Lung microvascular endothelial cell (primary cell): ENCODE data around the gene SMIM36. TPM values are rescaled to one million over a fixed set of nuclear protein-coding genes. Genes with fewer than 3 reads are reported as not detected.
A peak's percentile ranks its signal among the peaks of the same experiment; 100 is the strongest.
"Not testable (repeated sequence)": the region's sequence is repeated elsewhere in the genome, so short reads cannot be mapped to it uniquely, and the experiment has no call there.

Source experiments
- DNase-seq, 2 donors: peaks; one replicate each; pipeline versions ENCODE4 v3.0.0 to v3.0.0-alpha.2; 2010; ENCODE audit warnings: low read depth in 2 of 2
- total RNA-seq: library from RNA; depleted of rRNA; stranded (reverse); fragments of >200 nt; gene quantifications from 2 replicates; pipeline ENCODE4 v1.2.1, GENCODE V29; 2014

Gene SMIM36
- total RNA-seq, 1 donor from 2014 or later: not detected

DNA sequence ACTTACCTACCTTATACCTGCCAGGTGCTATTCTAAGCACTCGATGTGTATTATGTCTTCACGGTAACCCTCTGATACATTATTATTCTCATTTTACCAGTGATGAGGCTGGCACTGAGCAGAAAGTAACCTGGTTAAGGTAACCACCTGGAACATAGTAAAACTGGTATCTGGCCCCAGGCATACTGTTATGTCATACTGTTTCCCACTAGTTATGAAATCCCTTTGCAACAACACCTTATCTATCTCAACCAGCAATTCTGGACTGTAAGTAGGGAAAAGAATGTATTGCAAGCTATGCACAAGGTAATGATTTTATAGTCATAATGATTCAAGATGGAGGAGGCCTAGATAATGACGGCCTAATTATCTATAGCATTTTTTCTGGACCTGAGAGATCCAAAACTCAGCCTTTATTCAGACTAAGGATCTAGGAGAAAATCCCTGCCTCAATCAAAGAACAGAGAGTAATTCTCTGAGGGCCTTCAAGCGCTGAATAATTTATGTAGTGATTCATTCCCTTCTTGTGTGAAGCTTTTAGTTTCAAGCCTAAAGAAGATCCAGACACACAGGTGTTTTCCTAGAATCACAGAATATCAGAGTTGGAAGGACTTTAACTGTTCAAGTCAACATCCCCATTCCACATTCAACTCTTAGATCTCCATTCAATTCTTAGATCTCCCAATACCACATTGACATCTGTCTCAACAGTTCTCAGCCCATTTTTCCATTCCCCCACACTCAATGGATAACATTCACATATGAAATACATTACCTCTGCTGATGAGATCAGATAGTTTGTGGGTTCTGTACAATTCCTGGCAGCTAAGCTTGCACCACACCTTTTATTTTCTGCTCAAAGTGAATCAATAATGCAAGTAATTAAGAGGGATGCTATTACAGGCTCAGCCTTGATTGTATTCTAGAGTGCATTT is 74.8 kb downstream of the SMIM36 start:
- DNase-seq: no peak

DNA sequence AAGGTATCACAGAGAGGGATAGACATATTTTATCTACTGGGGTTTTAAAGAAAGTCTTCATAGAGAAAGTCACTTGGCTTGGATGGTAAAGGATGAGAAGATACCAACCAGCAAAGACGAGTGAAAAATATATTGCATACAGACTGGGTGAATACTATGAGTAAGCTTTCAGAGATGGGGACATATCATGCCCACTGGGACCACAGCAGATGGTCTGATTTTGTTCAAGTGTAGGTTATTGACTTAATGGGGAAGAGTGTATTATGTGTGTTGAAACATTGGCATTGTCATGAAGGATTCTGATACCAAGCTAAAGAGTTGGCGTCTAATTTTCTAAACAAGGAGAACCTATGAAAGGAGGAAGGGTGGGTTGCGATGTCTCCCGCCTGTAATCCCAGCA is 75.8 kb downstream of the SMIM36 start:
- no peak for DNase-seq

GRCh38 chr17:55434721-55435120 is 76.5 kb downstream of the SMIM36 start:
- no peak for DNase-seq

DNA sequence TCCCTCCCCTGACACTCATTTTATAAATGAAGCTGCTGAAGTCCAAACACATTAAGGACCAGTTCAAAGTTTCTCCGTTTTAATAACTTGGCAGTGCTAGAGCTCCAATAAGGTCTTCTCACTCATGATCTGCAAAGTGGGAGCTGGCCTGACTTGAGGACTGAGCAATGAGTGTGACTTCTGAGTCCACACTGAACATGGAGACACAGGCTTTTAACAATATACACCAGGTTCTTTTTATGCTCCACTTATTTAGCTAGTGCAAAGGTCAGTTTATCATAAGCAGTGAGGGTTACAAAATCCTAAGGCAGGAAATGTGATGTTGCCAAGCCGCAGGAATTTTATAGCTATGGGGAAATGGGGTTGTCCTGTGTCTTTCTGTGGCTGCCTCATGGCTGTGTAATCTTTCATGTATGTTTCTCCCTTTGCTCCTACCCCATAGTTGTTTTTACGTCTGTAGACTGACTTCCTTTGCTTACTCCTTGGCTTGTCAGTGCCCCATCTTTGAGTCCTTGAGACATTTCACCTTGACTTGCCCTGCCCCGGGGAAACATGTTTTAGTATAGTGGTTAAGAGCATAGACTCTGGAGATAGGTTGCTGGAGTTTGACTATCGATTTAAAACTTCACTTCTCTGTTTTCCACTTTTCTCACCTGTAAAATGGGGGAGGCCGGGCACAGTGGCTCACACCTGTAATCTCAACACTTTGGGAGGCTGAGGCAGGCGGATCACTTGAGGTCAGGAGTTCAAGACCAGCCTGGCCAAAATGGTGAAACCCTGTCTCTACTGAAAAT is 77.4 kb downstream of the SMIM36 start:
- peak; percentile 70 to 80 for DNase-seq

GRCh38 chr17:55433029-55433628 is 78.1 kb downstream of the SMIM36 start:
- peak in 1 of 2 donors; percentile 16 for DNase-seq

DNA sequence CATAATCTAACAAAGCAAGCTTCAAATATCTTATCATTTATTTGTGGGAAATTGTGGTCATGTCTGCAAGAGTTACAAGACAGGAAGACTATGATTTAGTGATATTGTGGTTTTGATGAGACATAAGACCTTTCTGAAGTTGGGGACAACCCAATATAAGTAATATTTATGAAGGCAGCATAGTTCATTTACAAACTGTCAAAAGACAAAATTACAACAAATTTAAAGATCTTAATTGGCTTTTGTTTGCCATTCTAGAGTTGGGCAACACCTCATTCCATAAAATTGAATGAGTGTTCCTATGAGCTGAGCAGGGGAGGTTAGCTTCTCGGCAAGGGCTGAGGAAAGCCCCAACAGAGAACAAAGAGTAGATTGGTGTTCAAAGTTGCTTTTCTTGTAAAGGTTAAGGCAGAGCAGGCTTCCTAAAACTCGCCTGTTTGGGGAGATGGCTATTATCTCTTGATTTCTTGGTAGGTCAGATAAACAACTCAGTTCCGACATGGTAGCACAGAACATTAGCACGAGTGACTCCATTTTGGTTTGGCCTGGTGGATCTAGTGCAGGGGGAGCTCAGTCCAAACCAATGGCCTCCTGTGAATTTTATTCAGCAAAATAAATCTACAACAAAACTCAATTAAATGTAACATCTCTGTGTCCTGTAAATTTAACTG is 78.8 kb downstream of the SMIM36 start:
- DNase-seq: no peak

DNA sequence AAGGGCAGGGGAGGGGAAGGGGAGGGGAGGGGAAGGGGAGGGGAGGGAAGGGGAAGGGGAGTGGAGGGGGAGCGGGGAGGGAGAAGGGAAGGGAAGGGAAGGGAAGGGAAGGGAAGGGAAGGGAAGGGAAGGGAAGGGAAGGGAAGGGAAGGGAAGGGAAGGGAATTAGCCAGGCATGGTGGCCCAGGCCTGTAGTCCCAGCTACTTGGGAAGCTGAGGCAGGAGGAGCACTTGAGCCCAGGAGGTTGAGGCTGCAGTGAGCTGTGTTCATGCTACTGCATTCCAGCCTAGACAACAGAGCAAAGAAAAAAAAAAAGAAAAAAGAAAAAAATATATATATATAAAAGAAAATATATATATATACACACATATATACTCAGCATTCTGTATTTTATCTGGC is 79.3 kb downstream of the SMIM36 start:
- not testable (repeated sequence) for DNase-seq

DNA sequence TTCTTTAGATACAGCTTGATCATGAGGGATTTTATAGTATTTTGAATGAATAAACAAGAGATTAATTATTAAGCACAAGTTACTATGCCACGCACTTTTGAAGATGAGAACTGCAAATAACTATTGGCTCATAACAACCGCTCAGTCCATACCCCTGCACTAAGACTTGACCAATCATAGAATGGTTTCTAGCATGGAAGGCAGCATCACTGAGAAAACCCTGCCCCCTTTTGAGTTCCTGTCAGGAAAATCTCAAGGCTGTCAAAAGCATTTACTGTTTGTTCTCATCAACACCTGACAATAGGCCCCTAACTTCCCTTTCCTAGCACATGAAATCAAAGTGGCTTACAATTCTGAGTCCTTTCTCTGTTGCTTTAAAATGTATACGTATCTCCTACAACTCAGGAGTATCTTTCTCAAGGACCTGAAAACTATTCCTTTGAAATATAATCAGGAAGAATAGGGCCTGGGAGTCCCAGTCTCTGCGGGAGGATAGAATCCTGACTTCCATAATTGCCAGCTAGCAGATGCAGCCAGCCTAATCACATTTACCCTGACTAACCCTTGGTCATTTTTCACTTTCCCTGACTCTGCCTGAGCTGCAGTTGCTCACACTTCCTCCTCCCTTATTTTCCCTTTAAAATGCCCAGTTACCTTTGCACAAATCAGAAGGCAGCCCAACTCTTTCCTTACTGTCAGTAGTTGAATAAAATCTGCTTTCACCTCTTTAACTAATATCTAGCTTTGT is 80.5 kb downstream of the SMIM36 start:
- DNase-seq: peak in 1 of 2 donors; percentile 14

DNA sequence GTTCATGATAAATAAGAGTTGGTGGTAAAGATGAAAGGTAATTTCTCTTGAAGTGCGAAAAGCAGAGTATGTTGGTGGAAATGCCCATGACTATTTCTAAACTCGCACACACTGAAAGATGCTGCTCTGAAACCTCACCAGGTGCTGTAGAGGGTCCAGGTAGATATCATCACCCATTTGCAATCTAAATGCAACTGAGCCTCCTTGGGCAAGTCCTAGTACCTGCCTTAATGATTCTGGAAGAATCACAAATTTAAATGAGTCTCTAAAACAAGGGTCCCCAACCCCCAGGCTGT is 83.7 kb downstream of the SMIM36 start:
- DNase-seq: no peak

GRCh38 chr17:55426851-55427586 is 84.2 kb downstream of the SMIM36 start:
- DNase-seq: no peak

GRCh38 chr17:55424893-55425540 is 86.2 kb downstream of the SMIM36 start:
- no peak for DNase-seq

GRCh38 chr17:55423535-55423934 is 87.7 kb downstream of the SMIM36 start:
- DNase-seq: no peak

DNA sequence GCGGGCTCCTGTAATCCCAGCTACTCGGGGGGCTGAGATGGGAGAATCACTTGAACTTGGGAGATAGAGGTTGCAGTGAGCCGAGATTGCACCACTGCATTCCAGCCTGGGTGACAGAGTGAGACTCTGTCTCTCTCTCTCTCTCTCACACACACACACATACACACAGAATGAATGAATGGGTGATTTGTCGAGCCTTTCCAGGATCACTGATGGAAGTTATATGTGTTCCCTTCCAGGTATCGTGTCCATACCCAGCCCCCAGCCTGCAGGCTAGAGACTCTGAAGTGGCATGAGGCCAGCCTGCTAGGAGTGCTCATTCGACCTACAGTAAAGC is 88.5 kb downstream of the SMIM36 start:
- DNase-seq: not testable (repeated sequence)

DNA sequence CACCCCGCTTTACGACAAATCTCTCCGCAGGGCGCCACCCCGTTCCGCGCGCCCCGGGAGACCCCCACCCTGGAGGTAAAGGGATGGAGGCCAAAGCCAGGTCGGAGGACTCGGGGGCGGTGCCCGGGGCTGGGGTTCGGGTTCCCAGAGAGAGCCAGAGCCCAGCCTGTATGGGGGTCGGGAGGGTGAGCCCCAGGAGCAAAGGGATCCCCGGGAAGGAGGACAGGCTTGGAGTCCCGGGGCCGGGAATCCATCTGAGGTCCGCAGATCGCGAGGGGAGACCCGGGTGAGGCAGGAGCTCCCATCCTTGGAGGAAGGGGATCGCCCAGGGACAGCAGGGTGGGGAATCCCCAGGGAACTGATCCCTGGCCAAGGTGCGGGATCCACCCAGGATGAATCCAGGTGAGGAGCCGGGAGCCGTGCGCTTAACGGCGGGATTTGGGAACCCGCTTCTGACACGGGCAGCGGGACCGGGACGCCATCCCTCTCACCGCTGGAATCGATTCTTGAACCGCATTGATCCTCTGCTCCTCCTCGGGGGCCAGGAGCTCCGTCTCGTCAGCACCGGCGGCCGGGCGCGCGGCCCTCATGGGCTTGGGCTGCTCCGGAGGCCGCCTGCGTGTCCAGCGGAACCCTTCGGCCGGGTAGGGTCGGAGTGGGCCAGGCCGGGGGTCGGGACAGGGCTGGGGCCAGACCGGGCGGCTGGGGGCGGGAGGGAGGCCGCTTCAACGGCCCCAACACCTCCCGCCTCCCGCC is 89.9 kb downstream of the SMIM36 start, which contains the start of gene MMD:
Gene MMD, minus strand, starts transcription at position 657 of the 756 bp plus-strand sequence. Its CDS starts 140 bp downstream, at position 517.
- no peak for DNase-seq

DNA sequence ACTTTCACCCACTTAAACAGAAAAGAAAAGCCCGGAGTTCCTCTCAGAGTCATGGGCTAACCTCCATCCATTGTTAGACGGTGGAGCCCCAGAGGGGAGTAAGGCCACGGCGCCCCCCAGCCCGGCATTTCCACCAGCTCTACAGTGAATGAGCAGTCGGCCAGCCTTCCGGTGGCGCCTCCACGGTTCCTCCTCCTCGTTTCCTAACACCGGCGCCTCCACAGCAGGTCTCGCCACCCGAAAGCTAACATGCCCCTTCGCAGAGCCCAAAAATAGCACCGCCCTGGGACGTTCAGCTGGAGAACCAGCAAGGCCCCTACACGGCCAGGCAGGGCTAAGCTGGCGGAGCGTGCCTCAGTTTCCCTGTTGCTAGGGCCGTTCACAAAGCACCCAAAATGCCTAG is 90.5 kb downstream of the SMIM36 start:
- peak; percentile 10 to 16 for DNase-seq

DNA sequence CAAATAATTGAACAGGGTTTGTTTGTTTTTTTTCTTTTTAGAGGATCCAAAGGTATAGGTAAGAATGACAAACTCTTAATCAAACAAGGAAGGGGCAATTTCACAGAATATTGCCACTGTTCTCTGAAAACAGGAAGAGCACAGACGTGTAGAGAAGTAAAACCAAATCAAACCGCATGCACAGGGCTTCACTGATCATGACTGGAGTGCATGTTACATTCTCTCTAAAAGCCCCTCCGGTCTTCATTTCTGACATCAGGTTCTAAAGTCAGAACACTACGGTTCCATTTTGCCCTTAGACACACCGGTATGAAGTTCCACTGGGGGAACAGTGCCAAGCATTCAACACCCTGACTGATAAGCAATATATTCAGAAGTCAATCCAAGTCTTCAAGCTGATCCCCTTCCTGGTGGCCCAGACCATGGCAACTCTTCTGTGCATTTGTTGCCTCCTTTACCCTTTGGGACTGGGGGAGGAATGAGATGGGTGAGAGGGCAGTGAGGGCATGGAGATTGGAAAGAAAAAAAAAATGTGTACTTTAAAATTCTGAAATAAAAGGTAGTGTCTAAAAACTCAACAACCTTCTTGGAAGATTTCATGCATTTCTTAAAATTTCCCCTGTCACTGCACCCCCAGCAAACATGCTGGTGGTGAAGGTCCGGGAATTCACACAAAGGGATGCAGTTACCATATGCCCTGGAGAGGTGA is 91.0 kb downstream of the SMIM36 start:
- DNase-seq: peak in 1 of 2 donors; percentile 8

- no peak for DNase-seq
These were observed 92.6 kb downstream of the SMIM36 start for GRCh38 chr17:55418369-55419268.
